ENCODE measurements around the gene TBL3. TPM values are rescaled to one million over a fixed set of nuclear protein-coding genes. Genes with fewer than 3 reads are reported as not detected.

Gene TBL3
- polyA plus RNA-seq, 2 of the 4 experiments (the other 2 are of a cell fraction) = 21.9 to 42.8 TPM

DNA sequence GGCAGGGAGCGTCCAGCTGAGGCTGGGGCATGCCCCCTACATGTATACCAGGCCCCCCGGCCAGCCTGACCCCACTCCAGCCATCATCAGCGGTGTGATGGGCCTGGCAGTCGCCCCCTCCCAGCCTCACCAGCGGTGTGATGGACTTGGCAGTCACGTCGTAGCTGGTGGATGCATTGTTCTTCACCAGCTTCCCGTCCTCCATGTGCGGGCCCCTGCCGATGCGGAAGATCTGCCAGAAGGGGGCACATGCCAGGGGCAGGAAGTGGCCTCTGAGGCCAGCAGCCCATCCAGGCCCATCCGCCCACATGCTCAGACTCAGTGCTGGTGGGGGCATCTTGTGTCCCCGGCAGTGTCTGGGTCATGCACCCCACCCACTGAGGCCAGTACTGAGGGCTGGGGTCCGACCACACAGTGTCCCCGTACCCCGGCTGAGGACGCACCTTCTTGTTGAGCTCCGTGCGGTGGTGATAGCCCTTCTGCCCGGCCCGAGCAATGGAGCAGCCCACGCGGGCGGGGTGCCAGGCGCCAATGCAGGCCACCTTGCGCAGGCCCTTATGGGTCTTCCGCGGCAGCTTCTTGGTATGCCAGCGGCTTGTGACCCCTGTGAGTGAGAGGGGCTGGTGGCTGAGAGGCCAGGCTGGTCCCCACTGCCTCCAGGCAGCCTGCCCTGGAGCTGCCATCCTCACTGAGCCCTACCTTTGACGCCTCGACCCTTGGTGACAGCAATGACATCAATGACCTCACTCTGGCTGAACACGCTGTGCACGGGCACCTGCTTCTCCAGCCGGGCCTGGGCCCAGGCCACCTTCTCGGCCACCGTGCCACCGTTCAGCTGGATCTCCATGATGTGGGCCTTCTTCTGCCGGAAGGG is 25.1 kb upstream of the TBL3 start:
- TF ChIP-seq NR3C1 (IDR thresholded peaks at IDR 0.05) (no peak), CBX2 (IDR thresholded peaks at IDR 0.05; ENCODE audit: borderline replicate concordance, low read depth) (no peak), SREBF2 (IDR thresholded peaks at IDR 0.05) (no peak), POLR2A (IDR thresholded peaks at IDR 0.05; ENCODE audit: low read length) (no peak), NFE2L2 (conservative IDR thresholded peaks at IDR 0.05; ENCODE audit: low read length) (no peak), BHLHE40 (IDR thresholded peaks at IDR 0.05; ENCODE audit: low read depth, low read length) (no peak), KDM1A (IDR thresholded peaks at IDR 0.05; ENCODE audit: low read depth) (no peak), GATA3 (IDR thresholded peaks at IDR 0.05; ENCODE audit: borderline replicate concordance) (no peak), ZSCAN20 (CRISPR knock-in tag; IDR thresholded peaks at IDR 0.05) (no peak)
- TF ChIP-seq, protein P1, sequence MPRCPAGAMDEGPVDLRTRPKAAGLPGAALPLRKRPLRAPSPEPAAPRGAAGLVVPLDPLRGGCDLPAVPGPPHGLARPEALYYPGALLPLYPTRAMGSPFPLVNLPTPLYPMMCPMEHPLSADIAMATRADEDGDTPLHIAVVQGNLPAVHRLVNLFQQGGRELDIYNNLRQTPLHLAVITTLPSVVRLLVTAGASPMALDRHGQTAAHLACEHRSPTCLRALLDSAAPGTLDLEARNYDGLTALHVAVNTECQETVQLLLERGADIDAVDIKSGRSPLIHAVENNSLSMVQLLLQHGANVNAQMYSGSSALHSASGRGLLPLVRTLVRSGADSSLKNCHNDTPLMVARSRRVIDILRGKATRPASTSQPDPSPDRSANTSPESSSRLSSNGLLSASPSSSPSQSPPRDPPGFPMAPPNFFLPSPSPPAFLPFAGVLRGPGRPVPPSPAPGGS (IDR thresholded peaks at IDR 0.05) = no peak
- TF ChIP-seq, protein P2, sequence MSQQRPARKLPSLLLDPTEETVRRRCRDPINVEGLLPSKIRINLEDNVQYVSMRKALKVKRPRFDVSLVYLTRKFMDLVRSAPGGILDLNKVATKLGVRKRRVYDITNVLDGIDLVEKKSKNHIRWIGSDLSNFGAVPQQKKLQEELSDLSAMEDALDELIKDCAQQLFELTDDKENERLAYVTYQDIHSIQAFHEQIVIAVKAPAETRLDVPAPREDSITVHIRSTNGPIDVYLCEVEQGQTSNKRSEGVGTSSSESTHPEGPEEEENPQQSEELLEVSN (IDR thresholded peaks at IDR 0.05; ENCODE audit: borderline replicate concordance, low read depth) = no peak
- TF ChIP-seq, protein P3, sequence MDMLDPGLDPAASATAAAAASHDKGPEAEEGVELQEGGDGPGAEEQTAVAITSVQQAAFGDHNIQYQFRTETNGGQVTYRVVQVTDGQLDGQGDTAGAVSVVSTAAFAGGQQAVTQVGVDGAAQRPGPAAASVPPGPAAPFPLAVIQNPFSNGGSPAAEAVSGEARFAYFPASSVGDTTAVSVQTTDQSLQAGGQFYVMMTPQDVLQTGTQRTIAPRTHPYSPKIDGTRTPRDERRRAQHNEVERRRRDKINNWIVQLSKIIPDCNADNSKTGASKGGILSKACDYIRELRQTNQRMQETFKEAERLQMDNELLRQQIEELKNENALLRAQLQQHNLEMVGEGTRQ (IDR thresholded peaks at IDR 0.05) = no peak
- TF ChIP-seq, protein P4, sequence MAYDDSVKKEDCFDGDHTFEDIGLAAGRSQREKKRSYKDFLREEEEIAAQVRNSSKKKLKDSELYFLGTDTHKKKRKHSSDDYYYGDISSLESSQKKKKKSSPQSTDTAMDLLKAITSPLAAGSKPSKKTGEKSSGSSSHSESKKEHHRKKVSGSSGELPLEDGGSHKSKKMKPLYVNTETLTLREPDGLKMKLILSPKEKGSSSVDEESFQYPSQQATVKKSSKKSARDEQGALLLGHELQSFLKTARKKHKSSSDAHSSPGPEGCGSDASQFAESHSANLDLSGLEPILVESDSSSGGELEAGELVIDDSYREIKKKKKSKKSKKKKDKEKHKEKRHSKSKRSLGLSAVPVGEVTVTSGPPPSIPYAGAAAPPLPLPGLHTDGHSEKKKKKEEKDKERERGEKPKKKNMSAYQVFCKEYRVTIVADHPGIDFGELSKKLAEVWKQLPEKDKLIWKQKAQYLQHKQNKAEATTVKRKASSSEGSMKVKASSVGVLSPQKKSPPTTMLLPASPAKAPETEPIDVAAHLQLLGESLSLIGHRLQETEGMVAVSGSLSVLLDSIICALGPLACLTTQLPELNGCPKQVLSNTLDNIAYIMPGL (CRISPR knock-in tag; IDR thresholded peaks at IDR 0.05; ENCODE audit: borderline replicate concordance) = no peak
- TF ChIP-seq, protein P5, sequence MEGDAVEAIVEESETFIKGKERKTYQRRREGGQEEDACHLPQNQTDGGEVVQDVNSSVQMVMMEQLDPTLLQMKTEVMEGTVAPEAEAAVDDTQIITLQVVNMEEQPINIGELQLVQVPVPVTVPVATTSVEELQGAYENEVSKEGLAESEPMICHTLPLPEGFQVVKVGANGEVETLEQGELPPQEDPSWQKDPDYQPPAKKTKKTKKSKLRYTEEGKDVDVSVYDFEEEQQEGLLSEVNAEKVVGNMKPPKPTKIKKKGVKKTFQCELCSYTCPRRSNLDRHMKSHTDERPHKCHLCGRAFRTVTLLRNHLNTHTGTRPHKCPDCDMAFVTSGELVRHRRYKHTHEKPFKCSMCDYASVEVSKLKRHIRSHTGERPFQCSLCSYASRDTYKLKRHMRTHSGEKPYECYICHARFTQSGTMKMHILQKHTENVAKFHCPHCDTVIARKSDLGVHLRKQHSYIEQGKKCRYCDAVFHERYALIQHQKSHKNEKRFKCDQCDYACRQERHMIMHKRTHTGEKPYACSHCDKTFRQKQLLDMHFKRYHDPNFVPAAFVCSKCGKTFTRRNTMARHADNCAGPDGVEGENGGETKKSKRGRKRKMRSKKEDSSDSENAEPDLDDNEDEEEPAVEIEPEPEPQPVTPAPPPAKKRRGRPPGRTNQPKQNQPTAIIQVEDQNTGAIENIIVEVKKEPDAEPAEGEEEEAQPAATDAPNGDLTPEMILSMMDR (IDR thresholded peaks at IDR 0.05) = no peak
- TF ChIP-seq, protein P6, sequence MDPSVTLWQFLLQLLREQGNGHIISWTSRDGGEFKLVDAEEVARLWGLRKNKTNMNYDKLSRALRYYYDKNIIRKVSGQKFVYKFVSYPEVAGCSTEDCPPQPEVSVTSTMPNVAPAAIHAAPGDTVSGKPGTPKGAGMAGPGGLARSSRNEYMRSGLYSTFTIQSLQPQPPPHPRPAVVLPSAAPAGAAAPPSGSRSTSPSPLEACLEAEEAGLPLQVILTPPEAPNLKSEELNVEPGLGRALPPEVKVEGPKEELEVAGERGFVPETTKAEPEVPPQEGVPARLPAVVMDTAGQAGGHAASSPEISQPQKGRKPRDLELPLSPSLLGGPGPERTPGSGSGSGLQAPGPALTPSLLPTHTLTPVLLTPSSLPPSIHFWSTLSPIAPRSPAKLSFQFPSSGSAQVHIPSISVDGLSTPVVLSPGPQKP (IDR thresholded peaks at IDR 0.05; ENCODE audit: low read depth, low read length) = no peak
- Histone ChIP-seq H3K4me2 (no peak overlapping the region), H3K4me1 (peaks cover 11% of the 10 kb centered on the region), H3K9me3 (no peaks in the 10 kb centered on the region), H3K27ac (no peak overlapping the region), H3K4me3 (no peak overlapping the region)
- WGBS (ENCODE audit: missing lambda C conversion rate) = 92% methylated on average over 19 of the region's 38 CpGs
- no peak for ATAC-seq
- ChIA-PET POLR2A (interaction anchor here (1.3 kb wide), 1 partner anchor 18 kb away, joined by 6 read pairs; the partner anchor contains the start of gene RPS2), CTCF (interaction anchor here (0.8 to 2.5 kb wide), 8 partner anchors 8 to 83 kb away, joined by 3 to 11 read pairs (median 3); partner anchors contain the start of genes NDUFB10 and RPL3L)
- no peak for FAIRE-seq
- no peak for DNase-seq (ENCODE audit: low read depth in 1 of 2, low spot score in 1 of 2)

DNA sequence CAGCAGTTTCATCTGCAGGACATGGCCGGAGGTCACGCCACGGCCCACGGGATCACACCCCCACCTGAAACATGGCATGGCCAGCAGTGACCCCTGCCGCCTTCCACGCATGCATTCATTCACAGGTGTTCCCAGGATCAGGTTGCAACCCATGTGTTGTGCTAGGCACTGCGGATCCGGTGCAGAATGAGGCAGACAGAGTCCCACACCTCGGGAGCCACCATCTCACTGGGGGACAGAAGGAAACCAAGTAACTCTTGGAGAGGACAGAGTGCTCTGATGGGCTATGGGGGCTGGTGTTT is 24.5 kb upstream of the TBL3 start:
- FAIRE-seq = no peak
- ATAC-seq = no peak
- CTCF ChIA-PET = interaction anchor here (1.2 to 2.5 kb wide), 4 partner anchors 10 to 82 kb away, joined by 4 to 11 read pairs (median 8); no protein-coding TSS in a partner anchor
- no peak for DNase-seq (ENCODE audit: low read depth in 1 of 2, low spot score in 1 of 2)
- no peaks in the 10 kb centered on the region for H3K9me3 ChIP-seq
- H3K4me1 ChIP-seq = peaks cover 5% of the 10 kb centered on the region
- H3K4me3 ChIP-seq = no peak overlapping the region
- no peak overlapping the region for H3K27ac ChIP-seq
- no peak for TF ChIP-seq NPAS2 (CRISPR knock-in tag; IDR thresholded peaks at IDR 0.05; ENCODE audit: borderline replicate concordance)
- TF ChIP-seq HDAC2 (IDR thresholded peaks at IDR 0.05) = no peak
- TF ChIP-seq, protein P3 (IDR thresholded peaks at IDR 0.05) = no peak
- TF ChIP-seq FOXS1 (CRISPR knock-in tag; IDR thresholded peaks at IDR 0.05) = no peak
- TF ChIP-seq, protein P2 (IDR thresholded peaks at IDR 0.05; ENCODE audit: borderline replicate concordance, low read depth) = no peak
- TF ChIP-seq KDM1A (IDR thresholded peaks at IDR 0.05; ENCODE audit: low read depth) = no peak
- TF ChIP-seq PHF8 (IDR thresholded peaks at IDR 0.05; ENCODE audit: borderline replicate concordance, low read depth) = no peak
- no peak for TF ChIP-seq ZFP36 (IDR thresholded peaks at IDR 0.05; ENCODE audit: borderline replicate concordance, partially characterized antibody)
- no peak for TF ChIP-seq SMC3 (IDR thresholded peaks at IDR 0.05)
- TF ChIP-seq ZNF302 (CRISPR knock-in tag; IDR thresholded peaks at IDR 0.05) = no peak
- TF ChIP-seq, protein P7, sequence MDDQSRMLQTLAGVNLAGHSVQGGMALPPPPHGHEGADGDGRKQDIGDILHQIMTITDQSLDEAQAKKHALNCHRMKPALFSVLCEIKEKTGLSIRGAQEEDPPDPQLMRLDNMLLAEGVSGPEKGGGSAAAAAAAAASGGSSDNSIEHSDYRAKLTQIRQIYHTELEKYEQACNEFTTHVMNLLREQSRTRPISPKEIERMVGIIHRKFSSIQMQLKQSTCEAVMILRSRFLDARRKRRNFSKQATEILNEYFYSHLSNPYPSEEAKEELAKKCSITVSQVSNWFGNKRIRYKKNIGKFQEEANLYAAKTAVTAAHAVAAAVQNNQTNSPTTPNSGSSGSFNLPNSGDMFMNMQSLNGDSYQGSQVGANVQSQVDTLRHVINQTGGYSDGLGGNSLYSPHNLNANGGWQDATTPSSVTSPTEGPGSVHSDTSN (IDR thresholded peaks at IDR 0.05) = no peak
- no peak for TF ChIP-seq CHD4 (IDR thresholded peaks at IDR 0.05; ENCODE audit: borderline replicate concordance)
- TF ChIP-seq RFX5 (IDR thresholded peaks at IDR 0.05) = no peak
- POLR2A ChIA-PET = no interaction called here
- no peak overlapping the region for H3K4me2 ChIP-seq
- WGBS (ENCODE audit: missing lambda C conversion rate) = 88% methylated on average over 9 of the region's 9 CpGs
